Femur (tissue), 1 donor: Measurements from ENCODE around the gene TCEA2.
A peak's percentile ranks its signal among the peaks of the same experiment; 100 is the strongest.

Experiments
- DNase-seq: peaks from one replicate; pipeline ENCODE4 v3.0.0-alpha.2; 2017

TCEA2 gene

GRCh38 chr20:64062596-64063388 lies at the start of gene TCEA2:
Gene TCEA2, plus strand, starts transcription at chr20:64063198. Its CDS starts 115 bp downstream, at chr20:64063313.
- peak; percentile 98 for DNase-seq

- DNase-seq: no peak
Observed at GRCh38 chr20:64015635-64016034, 47.4 kb upstream of the TCEA2 start.

GRCh38 chr20:64021124-64021975 lies 41.6 kb upstream of the TCEA2 start:
- DNase-seq: no peak

GRCh38 chr20:64022671-64023360 lies 40.2 kb upstream of the TCEA2 start:
- DNase-seq: no peak

GRCh38 chr20:64023361-64024140 lies 39.4 kb upstream of the TCEA2 start:
- DNase-seq: no peak

GRCh38 chr20:64024141-64024990 lies 38.6 kb upstream of the TCEA2 start:
- DNase-seq: no peak

GRCh38 chr20:64025101-64025825 lies 37.7 kb upstream of the TCEA2 start:
- no peak for DNase-seq

GRCh38 chr20:64025826-64026412 lies 37.1 kb upstream of the TCEA2 start:
- DNase-seq: no peak

- DNase-seq: no peak
Observed at GRCh38 chr20:64027981-64028685, 34.9 kb upstream of the TCEA2 start.

GRCh38 chr20:64029293-64030117 lies 33.5 kb upstream of the TCEA2 start:
- no peak for DNase-seq

- DNase-seq: no peak
Observed at GRCh38 chr20:64030371-64031134, 32.4 kb upstream of the TCEA2 start.

- no peak for DNase-seq
Observed at GRCh38 chr20:64031822-64032314, 31.1 kb upstream of the TCEA2 start.

GRCh38 chr20:64032706-64033624 lies 30.0 kb upstream of the TCEA2 start:
- DNase-seq: peak; percentile 19

GRCh38 chr20:64033981-64034493 lies 29.0 kb upstream of the TCEA2 start:
- DNase-seq: no peak

- DNase-seq: no peak
Observed at GRCh38 chr20:64035066-64035932, 27.7 kb upstream of the TCEA2 start.
